ENCODE data around the gene ADGRB2. TPM values are rescaled to one million over a fixed set of nuclear protein-coding genes. Genes with fewer than 3 reads are reported as not detected.

The ADGRB2 gene
- total RNA-seq, 2 experiments from 2014 or later = 0.39 to 0.71 TPM

DNA sequence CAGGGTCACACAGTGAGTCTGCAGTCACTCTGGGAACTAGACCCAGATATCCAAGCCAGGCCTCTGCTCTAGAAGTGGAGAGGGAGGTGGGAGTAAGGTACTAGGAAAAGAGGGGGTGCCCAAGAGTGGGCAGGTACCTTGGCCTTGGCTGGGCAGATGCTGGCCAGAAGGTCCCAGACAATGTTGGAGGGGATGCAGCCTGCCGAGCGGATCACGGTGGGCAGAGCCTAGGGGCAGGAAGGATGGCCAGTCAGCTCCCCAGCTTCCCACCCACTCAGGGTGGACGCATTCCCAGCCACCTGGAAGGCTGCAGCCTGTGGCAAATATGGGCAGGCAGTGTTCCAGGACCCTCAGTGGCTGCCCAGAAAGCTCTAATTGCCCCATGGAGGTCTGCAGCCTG lies 28.4 kb upstream of the ADGRB2 start:
- Histone ChIP-seq H3K9me3 (ENCODE audit: control insufficient read depth in 1 of 2, insufficient read depth in 1 of 2, low read length in 2 of 2) (no peaks in the 10 kb centered on the region), H3K27me3 (ENCODE audit: control insufficient read depth in 1 of 2, insufficient read depth in 2 of 2, low read length in 2 of 2) (no peaks in the 10 kb centered on the region), H3K27ac (ENCODE audit: low read depth in 1 of 2, low read length in 2 of 2) (no peak overlapping the region), H3K4me3 (ENCODE audit: low read length) (no peak overlapping the region), H3K36me3 (ENCODE audit: insufficient read depth, low read length) (no peaks in the 10 kb centered on the region), H3K4me1 (ENCODE audit: insufficient read depth, low read length) (peaks cover 19% of the 10 kb centered on the region)
- Mint-ChIP-seq H3K27ac (no peak overlapping the region), H3K4me1 (ENCODE audit: low read depth) (peaks cover 14% of the 10 kb centered on the region), H3K36me3 (ENCODE audit: low read depth) (peaks cover 4% of the 10 kb centered on the region), H3K27me3 (no peaks in the 10 kb centered on the region), H3K9me3 (no peaks in the 10 kb centered on the region), H3K4me3 (no peak overlapping the region)
- ATAC-seq (ENCODE audit: poor library complexity) (no peak), DNase-seq (peak in 1 of 14 experiments; percentile 17)
- POLR2A ChIA-PET = no interaction called here
- intact Hi-C loops (cut with DNase I, micrococcal nuclease) = no loop called here
- CTCF ChIA-PET = no interaction called here
- TF ChIP-seq, protein P1, sequence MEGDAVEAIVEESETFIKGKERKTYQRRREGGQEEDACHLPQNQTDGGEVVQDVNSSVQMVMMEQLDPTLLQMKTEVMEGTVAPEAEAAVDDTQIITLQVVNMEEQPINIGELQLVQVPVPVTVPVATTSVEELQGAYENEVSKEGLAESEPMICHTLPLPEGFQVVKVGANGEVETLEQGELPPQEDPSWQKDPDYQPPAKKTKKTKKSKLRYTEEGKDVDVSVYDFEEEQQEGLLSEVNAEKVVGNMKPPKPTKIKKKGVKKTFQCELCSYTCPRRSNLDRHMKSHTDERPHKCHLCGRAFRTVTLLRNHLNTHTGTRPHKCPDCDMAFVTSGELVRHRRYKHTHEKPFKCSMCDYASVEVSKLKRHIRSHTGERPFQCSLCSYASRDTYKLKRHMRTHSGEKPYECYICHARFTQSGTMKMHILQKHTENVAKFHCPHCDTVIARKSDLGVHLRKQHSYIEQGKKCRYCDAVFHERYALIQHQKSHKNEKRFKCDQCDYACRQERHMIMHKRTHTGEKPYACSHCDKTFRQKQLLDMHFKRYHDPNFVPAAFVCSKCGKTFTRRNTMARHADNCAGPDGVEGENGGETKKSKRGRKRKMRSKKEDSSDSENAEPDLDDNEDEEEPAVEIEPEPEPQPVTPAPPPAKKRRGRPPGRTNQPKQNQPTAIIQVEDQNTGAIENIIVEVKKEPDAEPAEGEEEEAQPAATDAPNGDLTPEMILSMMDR (IDR thresholded peaks at IDR 0.05) = no peak

DNA sequence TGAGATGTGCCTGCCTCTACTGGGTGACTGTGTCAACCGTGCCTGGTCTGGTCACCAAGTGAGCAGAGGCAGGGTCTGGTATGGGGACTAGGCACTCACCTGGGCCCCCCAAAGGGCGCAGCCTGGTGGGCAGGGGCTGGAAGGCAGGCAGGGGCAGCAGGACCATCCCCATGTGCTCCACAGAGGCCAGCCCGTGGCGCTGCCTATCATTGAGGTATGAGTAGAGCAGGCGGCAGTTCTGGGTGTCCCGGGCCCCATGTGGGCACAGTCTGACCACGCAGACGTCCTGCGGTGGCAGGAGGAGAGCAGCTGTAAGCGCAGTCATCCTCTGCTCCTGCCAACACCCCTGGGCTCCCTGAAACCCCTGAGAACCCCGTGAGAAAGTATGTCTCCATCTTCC lies 28.0 kb upstream of the ADGRB2 start:
- POLR2A ChIA-PET = no interaction called here
- DNase-seq = peak in 1 of 14 experiments; percentile 32

DNA sequence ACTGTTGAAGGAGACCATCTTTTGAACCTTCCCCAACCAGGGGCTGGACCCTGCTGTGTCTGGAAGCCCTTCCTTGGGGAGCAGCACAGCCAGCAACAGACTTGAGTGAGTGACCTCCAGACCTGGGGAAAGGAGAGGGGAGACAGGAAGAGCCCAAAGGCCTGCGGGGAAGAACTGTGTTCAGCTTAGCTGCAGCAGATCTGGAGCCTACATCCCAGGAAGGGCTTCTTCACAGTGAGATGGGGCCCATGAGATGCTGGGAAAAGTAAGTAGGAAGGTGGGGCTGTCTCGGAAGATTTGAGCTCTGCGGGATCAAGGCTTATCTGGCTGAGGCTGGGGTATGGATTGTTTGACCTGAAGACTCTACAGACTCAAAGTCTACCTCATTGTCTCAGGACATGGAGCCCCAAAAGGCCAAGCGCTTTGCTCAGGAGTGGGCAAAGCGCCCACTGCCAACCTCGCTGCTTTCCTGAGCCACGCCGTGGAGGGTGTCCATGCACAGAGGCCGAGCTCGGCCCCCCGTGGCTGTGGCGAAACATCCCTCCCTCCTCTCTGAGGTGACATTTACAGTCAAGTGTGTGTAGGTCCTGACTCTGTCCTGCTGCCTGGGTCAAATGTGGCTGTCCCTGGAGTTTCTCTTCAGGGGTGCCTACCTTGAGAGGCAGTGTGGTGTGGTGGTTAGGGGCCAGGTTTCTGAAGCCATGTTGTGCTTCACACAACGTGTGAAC lies 27.2 kb upstream of the ADGRB2 start:
- ChIA-PET CTCF (interaction anchor here (2.6 kb wide), 1 partner anchor 76 kb away, joined by 11 read pairs; no protein-coding TSS in a partner anchor), POLR2A (no interaction called here)
- H3K27ac Mint-ChIP-seq = no peak overlapping the region
- no peaks in the 10 kb centered on the region for H3K27me3 Mint-ChIP-seq
- intact Hi-C loops (cut with DNase I, micrococcal nuclease) = no loop called here
- peaks cover 4% of the 10 kb centered on the region for H3K36me3 Mint-ChIP-seq (ENCODE audit: low read depth)
- H3K27me3 ChIP-seq (ENCODE audit: control insufficient read depth in 1 of 2, insufficient read depth in 2 of 2, low read length in 2 of 2) = no peaks in the 10 kb centered on the region
- ATAC-seq (ENCODE audit: poor library complexity) (no peak), DNase-seq (no peak)
- no peak overlapping the region for H3K27ac ChIP-seq (ENCODE audit: low read depth in 1 of 2, low read length in 2 of 2)
- H3K4me3 ChIP-seq (ENCODE audit: low read length) = no peak overlapping the region
- H3K4me1 ChIP-seq (ENCODE audit: insufficient read depth, low read length) = peaks cover 19% of the 10 kb centered on the region
- H3K4me3 Mint-ChIP-seq = peak overlapping the region; percentile 42
- H3K9me3 Mint-ChIP-seq = no peaks in the 10 kb centered on the region
- H3K36me3 ChIP-seq (ENCODE audit: insufficient read depth, low read length) = no peaks in the 10 kb centered on the region
- peaks cover 15% of the 10 kb centered on the region for H3K4me1 Mint-ChIP-seq (ENCODE audit: low read depth)
- no peaks in the 10 kb centered on the region for H3K9me3 ChIP-seq (ENCODE audit: control insufficient read depth in 1 of 2, insufficient read depth in 1 of 2, low read length in 2 of 2)
- TF ChIP-seq, protein P1 (IDR thresholded peaks at IDR 0.05) = no peak

More for the DNA sequence above, 28.0 kb upstream of the ADGRB2 start:
- no peak overlapping the region for H3K4me3 ChIP-seq (ENCODE audit: low read length)
- Mint-ChIP-seq H3K9me3 (no peaks in the 10 kb centered on the region), H3K27ac (no peak overlapping the region), H3K4me3 (peak overlapping the region; percentile 34), H3K4me1 (ENCODE audit: low read depth) (peaks cover 15% of the 10 kb centered on the region), H3K36me3 (ENCODE audit: low read depth) (peaks cover 4% of the 10 kb centered on the region), H3K27me3 (no peaks in the 10 kb centered on the region)
- no peaks in the 10 kb centered on the region for H3K9me3 ChIP-seq (ENCODE audit: control insufficient read depth in 1 of 2, insufficient read depth in 1 of 2, low read length in 2 of 2)
- peaks cover 19% of the 10 kb centered on the region for H3K4me1 ChIP-seq (ENCODE audit: insufficient read depth, low read length)
- no peaks in the 10 kb centered on the region for H3K27me3 ChIP-seq (ENCODE audit: control insufficient read depth in 1 of 2, insufficient read depth in 2 of 2, low read length in 2 of 2)
- TF ChIP-seq, protein P1 (IDR thresholded peaks at IDR 0.05) = no peak
- CTCF ChIA-PET = no interaction called here
- no peak for ATAC-seq (ENCODE audit: poor library complexity)
- intact Hi-C loops (cut with DNase I, micrococcal nuclease) = no loop called here
- no peak overlapping the region for H3K27ac ChIP-seq (ENCODE audit: low read depth in 1 of 2, low read length in 2 of 2)
- H3K36me3 ChIP-seq (ENCODE audit: insufficient read depth, low read length) = no peaks in the 10 kb centered on the region

Data from CD4-positive, alpha-beta T cell (primary cell).